ENCODE results near the gene GJB2. TPM values are rescaled to one million over a fixed set of nuclear protein-coding genes. Genes with fewer than 3 reads are reported as not detected.
"Not testable (repeated sequence)": the region's sequence is repeated elsewhere in the genome, so short reads cannot be mapped to it uniquely, and the experiment has no call there.

Gene GJB2
- total and polyA plus RNA-seq, 2 donors = 2.5 to 3.9 TPM

GRCh38 chr13:20170921-20171320 is 21.8 kb downstream of the GJB2 start:
- Histone ChIP-seq H3K4me1 (ENCODE audit: insufficient read depth) (no peaks in the 10 kb centered on the region), H3K36me3 (ENCODE audit: insufficient read depth) (no peaks in the 10 kb centered on the region), H3K4me3 (ENCODE audit: low read depth, low read length) (no peak overlapping the region), H3K27ac (ENCODE audit: low read depth) (no peak overlapping the region)
- no peak for DNase-seq (ENCODE audit: extremely low spot score)
- WGBS = 91% methylated on average over 5 of the region's 5 CpGs

GRCh38 chr13:20168396-20168795 is 24.3 kb downstream of the GJB2 start:
- no peaks in the 10 kb centered on the region for H3K4me1 ChIP-seq (ENCODE audit: insufficient read depth)
- no peaks in the 10 kb centered on the region for H3K36me3 ChIP-seq (ENCODE audit: insufficient read depth)
- no peak overlapping the region for H3K27ac ChIP-seq (ENCODE audit: low read depth)
- no peak for DNase-seq (ENCODE audit: extremely low spot score)
- WGBS = 83% methylated on average over 7 of the region's 7 CpGs
- H3K4me3 ChIP-seq (ENCODE audit: low read depth, low read length) = no peak overlapping the region

GRCh38 chr13:20165417-20166257 is 27.1 kb downstream of the GJB2 start:
- Histone ChIP-seq H3K4me1 (ENCODE audit: insufficient read depth) (no peaks in the 10 kb centered on the region), H3K4me3 (ENCODE audit: low read depth, low read length) (no peak overlapping the region), H3K27ac (ENCODE audit: low read depth) (no peak overlapping the region), H3K36me3 (ENCODE audit: insufficient read depth) (no peaks in the 10 kb centered on the region)
- WGBS = 69% methylated on average over 11 of the region's 11 CpGs
- no peak for DNase-seq (ENCODE audit: extremely low spot score)

- Histone ChIP-seq H3K4me3 (ENCODE audit: low read depth, low read length) (no peak overlapping the region), H3K36me3 (ENCODE audit: insufficient read depth) (no peaks in the 10 kb centered on the region), H3K4me1 (ENCODE audit: insufficient read depth) (no peaks in the 10 kb centered on the region), H3K27ac (ENCODE audit: low read depth) (no peak overlapping the region)
- DNase-seq (ENCODE audit: extremely low spot score) = no peak
- WGBS = 57% methylated on average over 16 of the region's 16 CpGs
Measured at GRCh38 chr13:20161951-20162300, 30.8 kb downstream of the GJB2 start.

GRCh38 chr13:20161275-20161950 is 31.3 kb downstream of the GJB2 start:
- no peak overlapping the region for H3K27ac ChIP-seq (ENCODE audit: low read depth)
- no peaks in the 10 kb centered on the region for H3K4me1 ChIP-seq (ENCODE audit: insufficient read depth)
- no peak for DNase-seq (ENCODE audit: extremely low spot score)
- H3K36me3 ChIP-seq (ENCODE audit: insufficient read depth) = no peaks in the 10 kb centered on the region
- H3K4me3 ChIP-seq (ENCODE audit: low read depth, low read length) = peak overlapping the region; percentile 20
- 5% methylated on average over 79 of the region's 79 CpGs for WGBS

DNA sequence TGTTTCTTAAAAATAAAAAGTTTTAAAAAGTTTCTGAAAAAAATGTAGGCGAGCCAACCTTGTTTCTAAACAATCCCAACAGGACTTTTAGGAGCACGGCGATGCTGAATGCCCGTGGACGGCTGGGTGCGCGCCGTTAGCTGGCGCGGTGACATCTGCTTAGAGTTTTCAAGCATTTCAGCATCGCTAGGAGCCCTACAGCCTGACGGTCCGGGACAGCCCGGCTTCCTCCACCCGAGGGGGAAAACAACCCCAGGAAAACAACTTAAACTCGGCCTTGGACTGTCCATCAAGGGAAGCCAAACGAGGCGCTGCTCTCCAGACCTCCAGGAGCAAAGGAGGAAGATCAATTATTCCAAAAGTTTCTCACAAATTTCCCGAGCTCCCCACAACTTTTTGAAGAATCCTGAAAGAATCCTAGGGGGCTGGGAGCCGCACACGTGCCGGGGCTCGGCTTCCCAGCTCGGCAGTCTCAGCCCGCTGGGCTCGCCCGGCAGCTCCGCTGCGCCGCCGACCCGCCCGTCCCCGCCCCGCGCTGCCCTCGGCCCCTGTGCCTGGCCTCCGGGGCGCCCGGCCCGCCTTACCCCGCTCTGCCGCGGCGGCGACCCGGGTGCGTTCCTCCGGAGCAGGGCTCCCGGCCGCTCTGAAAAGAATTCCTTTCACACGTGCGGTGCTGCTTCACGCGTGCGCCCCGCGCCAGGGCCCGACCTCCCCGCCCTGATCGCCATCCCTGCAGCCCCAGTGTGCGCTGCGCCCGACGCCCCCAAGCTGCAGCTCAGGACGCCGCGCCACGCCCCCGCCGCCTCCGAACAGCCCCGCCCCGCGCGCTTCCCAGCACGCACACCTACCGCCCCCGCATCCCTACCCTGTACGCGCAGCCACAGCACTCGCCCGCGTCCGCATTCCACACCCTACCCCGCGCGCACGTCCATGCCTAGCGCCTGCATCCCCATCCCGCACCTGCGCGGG is 32.1 kb downstream of the GJB2 start, which contains the start of gene GJA3:
TSS of gene GJA3 (minus strand) at position 747 of the 969 bp plus-strand sequence. CDS start 17,764 bp downstream, outside the sequence.
- WGBS = 1% methylated on average over 93 of the region's 93 CpGs

GRCh38 chr13:20159646-20160305 is 33.0 kb downstream of the GJB2 start:
- WGBS = 21% methylated on average over 18 of the region's 18 CpGs

More for the DNA sequence above, 32.1 kb downstream of the GJB2 start, which contains the start of gene GJA3:
- no peak for DNase-seq (ENCODE audit: extremely low spot score)
- no peak within 1 kb of the TSS for H3K27ac ChIP-seq (ENCODE audit: low read depth)
- no peaks in the 10 kb centered on the region for H3K4me1 ChIP-seq (ENCODE audit: insufficient read depth)
- no peaks in the 10 kb centered on the region for H3K36me3 ChIP-seq (ENCODE audit: insufficient read depth)
- H3K4me3 ChIP-seq (ENCODE audit: low read depth, low read length) = peak within 1 kb of the TSS; percentile 20

GRCh38 chr13:20157151-20157796 is 35.5 kb downstream of the GJB2 start:
- no peak for DNase-seq (ENCODE audit: extremely low spot score)
- 33% methylated on average over 3 of the region's 3 CpGs for WGBS
- Histone ChIP-seq H3K4me3 (ENCODE audit: low read depth, low read length) (no peak overlapping the region), H3K4me1 (ENCODE audit: insufficient read depth) (no peaks in the 10 kb centered on the region), H3K27ac (ENCODE audit: low read depth) (no peak overlapping the region), H3K36me3 (ENCODE audit: insufficient read depth) (no peaks in the 10 kb centered on the region)

More at GRCh38 chr13:20159646-20160305, 33.0 kb downstream of the GJB2 start:
- DNase-seq (ENCODE audit: extremely low spot score) = no peak
- H3K4me3 ChIP-seq (ENCODE audit: low read depth, low read length) = no peak overlapping the region
- H3K4me1 ChIP-seq (ENCODE audit: insufficient read depth) = no peaks in the 10 kb centered on the region
- no peak overlapping the region for H3K27ac ChIP-seq (ENCODE audit: low read depth)
- no peaks in the 10 kb centered on the region for H3K36me3 ChIP-seq (ENCODE audit: insufficient read depth)

DNA sequence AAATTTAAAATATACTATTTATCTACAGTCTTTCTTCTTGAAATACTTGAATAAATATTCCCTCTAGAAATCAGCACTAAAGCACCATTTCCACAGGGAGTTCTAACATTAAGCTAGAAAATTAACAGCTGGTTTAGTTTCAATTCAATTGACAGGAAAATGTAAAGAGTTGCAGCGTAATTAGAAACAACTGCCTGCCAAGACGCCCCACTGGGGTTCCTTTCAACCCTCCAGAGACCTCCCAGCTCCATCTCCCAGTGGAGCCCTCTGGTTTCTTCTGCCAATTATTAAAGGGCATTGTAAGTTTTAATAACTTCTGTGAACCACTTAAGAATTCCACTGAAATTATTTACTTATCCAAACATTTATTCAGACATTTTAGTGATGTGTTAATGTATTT is 36.0 kb downstream of the GJB2 start:
- no peak overlapping the region for H3K27ac ChIP-seq (ENCODE audit: low read depth)
- 23% methylated on average over 2 of the region's 2 CpGs for WGBS
- no peak for DNase-seq (ENCODE audit: extremely low spot score)
- H3K4me1 ChIP-seq (ENCODE audit: insufficient read depth) = no peaks in the 10 kb centered on the region
- no peak overlapping the region for H3K4me3 ChIP-seq (ENCODE audit: low read depth, low read length)
- H3K36me3 ChIP-seq (ENCODE audit: insufficient read depth) = no peaks in the 10 kb centered on the region

GRCh38 chr13:20153290-20153689 is 39.4 kb downstream of the GJB2 start:
- H3K27ac ChIP-seq (ENCODE audit: low read depth); H3K4me3 ChIP-seq (ENCODE audit: low read depth, low read length); H3K4me1 ChIP-seq (ENCODE audit: insufficient read depth); DNase-seq (ENCODE audit: extremely low spot score); H3K36me3 ChIP-seq (ENCODE audit: insufficient read depth): not testable (repeated sequence)
- WGBS = 87% methylated on average over 2 of the region's 2 CpGs

GRCh38 chr13:20151612-20152011 is 41.1 kb downstream of the GJB2 start:
- no peak for DNase-seq (ENCODE audit: extremely low spot score)
- Histone ChIP-seq H3K4me3 (ENCODE audit: low read depth, low read length) (no peak overlapping the region), H3K36me3 (ENCODE audit: insufficient read depth) (no peaks in the 10 kb centered on the region), H3K27ac (ENCODE audit: low read depth) (no peak overlapping the region), H3K4me1 (ENCODE audit: insufficient read depth) (no peaks in the 10 kb centered on the region)
- WGBS = 83% methylated on average over 11 of the region's 11 CpGs

DNA sequence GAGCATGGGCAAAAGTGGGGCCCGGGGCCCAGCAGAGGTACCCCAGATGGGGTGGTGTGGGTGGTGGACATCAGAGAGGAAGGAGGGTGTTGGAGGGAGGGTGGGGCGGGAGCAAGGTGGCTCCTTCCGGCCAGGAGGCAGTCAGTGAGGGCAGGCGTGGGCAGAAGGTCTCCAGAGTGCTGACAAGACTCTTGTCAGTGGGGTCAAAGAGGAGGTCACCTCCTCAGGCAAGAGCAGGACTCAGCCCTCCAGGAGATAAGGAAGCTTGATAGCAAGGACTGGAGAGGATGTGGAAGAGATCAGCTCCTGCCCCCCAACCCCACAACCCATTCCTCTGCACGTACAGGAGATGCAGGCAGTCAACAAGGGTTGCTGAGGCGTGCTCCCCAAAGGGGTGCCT is 41.7 kb downstream of the GJB2 start:
- H3K4me1 ChIP-seq (ENCODE audit: insufficient read depth) = no peaks in the 10 kb centered on the region
- H3K4me3 ChIP-seq (ENCODE audit: low read depth, low read length) = no peak overlapping the region
- WGBS = 70% methylated on average over 6 of the region's 6 CpGs
- no peaks in the 10 kb centered on the region for H3K36me3 ChIP-seq (ENCODE audit: insufficient read depth)
- no peak for DNase-seq (ENCODE audit: extremely low spot score)
- H3K27ac ChIP-seq (ENCODE audit: low read depth) = no peak overlapping the region

Measured in urinary bladder (tissue), 4 donors.